ENCODE results near the gene FBLN2.

The FBLN2 gene

GRCh38 chr3:13508496-13508895, 40.4 kb upstream of the FBLN2 start:
- H3K4me3 ChIP-seq (ENCODE audit: low read depth, low read length) = no peak overlapping the region
- TF ChIP-seq CTCF (IDR thresholded peaks at IDR 0.05; ENCODE audit: low read depth, low read length) = no peak

GRCh38 chr3:13509059-13509815, 39.7 kb upstream of the FBLN2 start:
- H3K4me3 ChIP-seq (ENCODE audit: low read depth, low read length) = no peak overlapping the region
- TF ChIP-seq CTCF (IDR thresholded peaks at IDR 0.05; ENCODE audit: low read depth, low read length) = no peak

GRCh38 chr3:13509816-13510192, 39.1 kb upstream of the FBLN2 start:
- H3K4me3 ChIP-seq (ENCODE audit: low read depth, low read length) = no peak overlapping the region
- no peak for TF ChIP-seq CTCF (IDR thresholded peaks at IDR 0.05; ENCODE audit: low read depth, low read length)

- H3K4me3 ChIP-seq (ENCODE audit: low read depth, low read length) = no peak overlapping the region
- no peak for TF ChIP-seq CTCF (IDR thresholded peaks at IDR 0.05; ENCODE audit: low read depth, low read length)
Observed at GRCh38 chr3:13512451-13512850, 36.5 kb upstream of the FBLN2 start.

GRCh38 chr3:13513051-13513912, 35.6 kb upstream of the FBLN2 start:
- TF ChIP-seq CTCF (IDR thresholded peaks at IDR 0.05; ENCODE audit: low read depth, low read length) = no peak
- H3K4me3 ChIP-seq (ENCODE audit: low read depth, low read length) = no peak overlapping the region

- no peak overlapping the region for H3K4me3 ChIP-seq (ENCODE audit: low read depth, low read length)
- TF ChIP-seq CTCF (IDR thresholded peaks at IDR 0.05; ENCODE audit: low read depth, low read length) = no peak
Observed at GRCh38 chr3:13513913-13514517, 34.9 kb upstream of the FBLN2 start.
